GM23248 (cell line): ENCODE results near the gene TRIM17. TPM values are rescaled to one million over a fixed set of nuclear protein-coding genes. Genes with fewer than 3 reads are reported as not detected.

ENCODE experiments used
- DNase-seq: peaks from one replicate; pipeline ENCODE4 v3.0.0-alpha.2; 2015
- H2AFZ ChIP-seq: fragments of 200-600 bp; sonication (generic); 2 replicates; pipeline ENCODE4 v1.6.1; 2016; ENCODE audit warnings: antibody characterized with exemption
- H3F3A ChIP-seq: fragments of 200-600 bp; sonication (generic); 2 replicates; pipeline ENCODE4 v1.6.1; 2016; ENCODE audit warnings: mild to moderate bottlenecking, antibody characterized with exemption, mixed run types; ENCODE audit not compliant: insufficient read depth
- H3K27ac ChIP-seq: fragments of 200-600 bp; sonication (generic); 2 replicates; pipeline ENCODE4 v1.5.1; 2016; ENCODE audit warnings: mild to moderate bottlenecking
- H3K27me3 ChIP-seq: fragments of 200-600 bp; sonication (generic); replicated peaks from 2 replicates; pipeline ENCODE4 v1.6.1; 2016; ENCODE audit warnings: mild to moderate bottlenecking; ENCODE audit not compliant: insufficient read depth
- H3K36me3 ChIP-seq: fragments of 200-600 bp; sonication (generic); 2 replicates; pipeline ENCODE4 v1.6.1; 2016; ENCODE audit warnings: low read depth, mild to moderate bottlenecking
- H3K4me1 ChIP-seq: fragments of 200-600 bp; sonication (generic); 2 replicates; pipeline ENCODE4 v1.6.1; 2016; ENCODE audit warnings: mild to moderate bottlenecking; ENCODE audit not compliant: insufficient read depth
- H3K4me2 ChIP-seq: fragments of 200-600 bp; sonication (generic); one replicate; pipeline ENCODE4 v1.6.1; 2016; ENCODE audit warnings: mild to moderate bottlenecking; ENCODE audit not compliant: unreplicated experiment
- H3K4me3 ChIP-seq: fragments of 200-600 bp; sonication (generic); 2 replicates; pipeline ENCODE4 v1.5.1; 2016; ENCODE audit warnings: mild to moderate bottlenecking
- H3K79me2 ChIP-seq: fragments of 200-600 bp; sonication (generic); 2 replicates; pipeline ENCODE4 v1.6.1; 2016; ENCODE audit warnings: mild to moderate bottlenecking; ENCODE audit not compliant: insufficient read depth
- H3K9ac ChIP-seq: fragments of 200-600 bp; sonication (generic); 2 replicates; pipeline ENCODE4 v1.6.1; 2016; ENCODE audit warnings: mild to moderate bottlenecking
- H3K9me2 ChIP-seq: fragments of 200-600 bp; sonication (generic); 2 replicates; pipeline ENCODE4 v1.6.1; 2016; ENCODE audit warnings: mixed run types, mild to moderate bottlenecking, moderate library complexity; ENCODE audit not compliant: insufficient read depth
- H3K9me3 ChIP-seq: fragments of 200-600 bp; sonication (generic); one replicate; pipeline ENCODE4 v1.6.1; 2017; ENCODE audit warnings: low read depth
- H4K20me1 ChIP-seq: fragments of 200-600 bp; sonication (generic); 2 replicates; pipeline ENCODE4 v1.6.0; 2016; ENCODE audit not compliant: insufficient read depth
- EZH2 ChIP-seq: fragments of 200-600 bp; sonication (generic); IDR thresholded peaks from 2 replicates; pipeline ENCODE4 v1.6.1; 2018; ENCODE audit warnings: antibody characterized with exemption, mild to moderate bottlenecking; ENCODE audit not compliant: insufficient read depth, poor library complexity, severe bottlenecking
- EZH2phosphoT487 ChIP-seq: fragments of 200-600 bp; sonication (generic); IDR thresholded peaks from 2 replicates; pipeline ENCODE4 v1.6.1; 2018; ENCODE audit warnings: antibody characterized with exemption, moderate library complexity, mild to moderate bottlenecking, low read depth; ENCODE audit not compliant: insufficient read depth
- WGBS, 2 experiments: methylation state at CpG; one replicate each; pipeline ENCODE4 v1.1.6; 2015 to 2017; ENCODE audit warnings: low lambda C conversion rate in 2 of 2, low coverage in 1 of 2; ENCODE audit errors: missing lambda C conversion rate in 2 of 2; 5-methylcytosine and 5-hydroxymethylcytosine counted together
- in situ Hi-C: fragments of 300-500 bp; cut with MboI; formaldehyde crosslinking; loops from 2 replicates; pipeline ENCODE4 v1.15.0; 2020
- polyA plus RNA-seq: library from polyadenylated mRNA; unstranded; fragments of >200 nt; fragmentation: Nextera tagmentation; extraction: Ambion mirVana; gene quantifications from 2 replicates; pipeline ENCODE4 v1.2.1, GENCODE V29; 2016
- total RNA-seq: library from RNA; depleted of rRNA; stranded (reverse); fragments of >200 nt; shearing (Covaris generic); gene quantifications from 2 replicates; pipeline ENCODE4 v1.2.3, GENCODE V29; 2014

The TRIM17 gene
- total and polyA plus RNA-seq, 2 experiments from 2014 or later, result 0.26 TPM; not detected in 1

DNA sequence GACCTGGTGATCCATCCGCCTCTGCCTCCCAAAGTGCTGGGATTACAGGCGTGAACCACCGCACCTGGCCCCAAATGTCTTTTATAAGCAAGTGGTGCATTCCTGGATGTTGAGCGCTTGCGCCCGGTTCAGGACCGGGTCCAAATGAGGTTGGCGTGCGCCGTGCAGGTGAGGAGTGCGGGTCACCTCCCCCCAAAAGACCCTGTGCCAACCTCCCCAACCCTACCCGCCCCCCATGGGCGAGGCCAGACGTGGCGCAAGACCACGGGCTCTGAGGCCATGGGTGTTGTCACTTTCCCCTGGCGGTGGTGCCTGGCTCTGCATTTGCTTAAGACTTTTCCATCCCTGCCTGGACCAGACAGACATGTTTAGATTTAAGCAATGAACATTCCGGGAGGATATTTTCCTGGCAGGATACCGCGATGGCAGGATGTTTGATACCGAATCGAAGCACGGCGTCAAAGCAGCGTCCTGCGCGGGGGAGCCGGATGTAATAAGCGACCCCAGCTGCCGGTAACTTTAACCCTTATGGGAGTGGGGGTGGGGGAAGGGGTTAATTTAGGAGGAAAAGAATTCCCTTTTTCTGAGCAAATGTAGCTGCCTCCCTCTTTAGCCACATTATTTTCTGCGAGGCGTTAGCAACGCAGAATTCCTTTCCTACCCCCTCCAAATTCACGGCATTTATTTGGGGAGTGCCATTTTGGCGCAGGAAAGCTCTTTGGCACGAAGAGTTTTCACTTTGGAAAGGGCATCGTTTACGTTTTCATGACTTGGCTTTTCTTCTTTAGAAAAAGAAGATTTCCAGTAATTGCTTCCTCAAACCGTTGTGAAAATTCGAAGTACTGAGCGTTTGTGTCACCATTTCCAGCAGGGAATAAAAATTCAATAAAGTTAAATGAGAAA, 42.7 kb upstream of the TRIM17 start:
- Histone ChIP-seq H3K9ac (peak overlapping the region; percentile 71), H3K4me2 (peak overlapping the region; percentile 88), H3F3A (peaks cover 11% of the 10 kb centered on the region), H4K20me1 (no peaks in the 10 kb centered on the region), H3K9me3 (no peaks in the 10 kb centered on the region), H2AFZ (peak overlapping the region; percentile 93), H3K79me2 (peaks cover 15% of the 10 kb centered on the region; the same call in 1 of the 2 replicates), H3K27ac (peak overlapping the region; percentile 80), H3K4me3 (peak overlapping the region; percentile 78), H3K4me1 (peaks cover 14% of the 10 kb centered on the region), H3K27me3 (peaks cover 38% of the 10 kb centered on the region), H3K36me3 (no peaks in the 10 kb centered on the region), H3K9me2 (no peaks in the 10 kb centered on the region)
- in situ Hi-C loops, result no loop called here
- TF ChIP-seq EZH2, result no peak
- no peak for TF ChIP-seq EZH2phosphoT487
- WGBS, 2 experiments, result 8% methylated on average over 36 to 41 of the region's 41 CpGs
- DNase-seq, result peak; percentile 89

DNA sequence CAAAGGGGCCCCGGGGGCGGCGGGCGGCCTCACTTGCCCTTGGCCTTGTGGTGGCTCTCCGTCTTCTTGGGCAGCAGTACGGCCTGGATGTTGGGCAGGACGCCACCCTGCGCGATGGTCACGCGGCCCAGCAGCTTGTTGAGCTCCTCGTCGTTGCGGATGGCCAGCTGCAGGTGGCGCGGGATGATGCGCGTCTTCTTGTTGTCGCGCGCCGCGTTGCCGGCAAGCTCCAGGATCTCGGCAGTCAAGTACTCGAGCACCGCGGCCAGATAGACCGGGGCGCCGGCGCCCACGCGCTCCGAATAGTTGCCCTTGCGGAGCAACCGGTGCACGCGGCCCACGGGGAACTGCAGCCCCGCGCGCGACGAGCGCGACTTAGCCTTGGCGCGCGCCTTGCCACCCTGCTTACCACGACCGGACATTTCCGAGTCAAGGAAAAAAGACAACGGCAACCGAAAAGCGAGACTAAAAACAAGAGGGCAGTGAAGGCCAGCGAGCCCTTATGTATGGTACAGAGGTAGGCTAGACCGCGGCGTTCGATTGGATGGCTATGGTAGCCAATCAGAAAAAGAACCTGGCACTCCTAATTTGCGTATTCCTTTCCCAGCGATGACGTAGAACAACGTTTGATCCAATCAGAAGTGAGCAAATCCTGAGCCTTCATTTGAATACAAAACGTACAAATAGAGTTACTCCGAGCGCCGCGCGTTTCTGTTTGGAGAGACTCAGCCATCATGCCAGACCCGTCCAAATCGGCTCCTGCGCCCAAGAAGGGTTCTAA, 40.9 kb upstream of the TRIM17 start:
- H3K27me3 ChIP-seq, result peaks cover 21% of the 10 kb centered on the region
- no peak for TF ChIP-seq EZH2phosphoT487
- no peaks in the 10 kb centered on the region for H3K36me3 ChIP-seq
- no peaks in the 10 kb centered on the region for H3K9me3 ChIP-seq
- no peaks in the 10 kb centered on the region for H4K20me1 ChIP-seq
- H3K4me1 ChIP-seq, result peaks cover 14% of the 10 kb centered on the region
- peaks cover 11% of the 10 kb centered on the region for H3F3A ChIP-seq
- peak overlapping the region; percentile 88 for H3K4me2 ChIP-seq
- in situ Hi-C loops, result no loop called here
- peak overlapping the region; percentile 78 for H3K4me3 ChIP-seq
- WGBS, 2 experiments, result 1 to 2% methylated on average over 71 to 74 of the region's 74 CpGs
- peak overlapping the region; percentile 93 for H2AFZ ChIP-seq
- H3K9me2 ChIP-seq, result no peaks in the 10 kb centered on the region
- peak overlapping the region; percentile 80 for H3K27ac ChIP-seq
- H3K79me2 ChIP-seq, result peaks cover 15% of the 10 kb centered on the region; the same call in 1 of the 2 replicates
- peak; percentile 98 for DNase-seq
- H3K9ac ChIP-seq, result peak overlapping the region; percentile 78

DNA sequence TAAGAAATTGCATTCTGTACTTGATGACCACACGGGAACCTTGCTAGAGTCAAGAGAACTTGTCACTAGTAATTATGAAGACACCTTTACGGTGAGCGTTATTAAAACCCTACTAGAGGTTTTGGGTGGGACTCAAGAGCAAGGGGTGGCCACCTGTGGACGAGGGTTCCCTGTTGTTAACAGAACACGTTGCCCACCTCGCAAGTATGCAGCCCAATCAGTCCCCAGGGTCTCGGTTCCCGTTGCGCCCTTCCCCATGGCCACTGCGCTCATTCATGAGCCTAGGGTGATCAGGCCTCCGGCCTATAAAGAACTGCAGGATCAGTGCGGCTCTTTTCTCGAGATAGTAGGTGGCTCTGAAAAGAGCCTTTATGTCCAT, 40.3 kb upstream of the TRIM17 start:
- Histone ChIP-seq H3F3A (peaks cover 11% of the 10 kb centered on the region), H3K4me2 (peak overlapping the region; percentile 88), H3K27ac (peak overlapping the region; percentile 80), H3K9ac (peak overlapping the region; percentile 78), H2AFZ (peak overlapping the region; percentile 93), H3K9me3 (no peaks in the 10 kb centered on the region), H3K79me2 (peaks cover 15% of the 10 kb centered on the region; the same call in 1 of the 2 replicates), H3K27me3 (peaks cover 15% of the 10 kb centered on the region), H3K4me1 (peaks cover 14% of the 10 kb centered on the region), H3K9me2 (no peaks in the 10 kb centered on the region), H3K4me3 (peak overlapping the region; percentile 78), H4K20me1 (no peaks in the 10 kb centered on the region), H3K36me3 (no peaks in the 10 kb centered on the region)
- DNase-seq, result peak; percentile 18
- TF ChIP-seq EZH2phosphoT487, result no peak
- no peak for TF ChIP-seq EZH2
- WGBS, 2 experiments, result 9 to 10% methylated on average over 13 of the region's 13 CpGs
- in situ Hi-C loops, result no loop called here

DNA sequence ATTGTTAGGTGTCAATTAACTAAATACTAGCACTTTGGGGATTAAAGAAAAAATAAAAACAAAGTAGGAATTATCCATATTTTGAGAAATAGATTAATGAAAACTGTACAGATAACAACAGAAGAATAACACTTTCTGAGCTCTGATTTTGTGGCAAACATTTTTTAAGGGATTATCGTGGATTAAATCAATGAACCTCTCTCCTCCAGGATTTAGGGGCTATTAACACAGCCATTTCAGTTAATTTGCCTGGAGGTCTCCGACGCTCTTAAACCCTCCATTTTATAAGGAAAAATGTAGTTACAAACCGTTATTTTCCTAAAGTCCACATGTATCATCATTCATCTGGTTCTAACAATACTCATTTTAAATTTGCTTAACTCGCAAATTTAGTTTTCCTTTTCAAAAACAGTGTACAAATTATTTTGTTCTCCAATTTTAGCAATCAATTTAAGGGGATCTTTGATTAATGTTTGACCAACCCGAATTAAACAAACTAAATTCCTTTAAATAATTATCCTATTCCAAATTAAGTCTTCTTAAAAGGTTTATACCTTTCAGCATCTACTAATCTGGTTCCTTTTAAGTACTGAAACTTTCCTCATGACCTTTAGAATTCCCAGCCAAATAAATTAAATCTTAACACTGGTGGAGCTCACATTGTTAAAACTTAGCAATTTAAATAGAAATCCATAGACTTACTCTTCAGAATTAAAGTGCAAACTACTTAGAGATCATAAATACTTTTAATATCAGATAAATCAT, 39.8 kb upstream of the TRIM17 start:
- Histone ChIP-seq H3K79me2 (peaks cover 15% of the 10 kb centered on the region; the same call in 1 of the 2 replicates), H2AFZ (peak overlapping the region; percentile 93), H4K20me1 (no peaks in the 10 kb centered on the region), H3K36me3 (no peaks in the 10 kb centered on the region), H3K9ac (peak overlapping the region; percentile 78), H3K9me2 (no peaks in the 10 kb centered on the region), H3K4me3 (peak overlapping the region; percentile 78), H3K27ac (peak overlapping the region; percentile 80), H3K4me1 (peaks cover 14% of the 10 kb centered on the region), H3K27me3 (peaks cover 10% of the 10 kb centered on the region; the same call in 1 of the 2 replicates), H3K9me3 (no peaks in the 10 kb centered on the region), H3K4me2 (peak overlapping the region; percentile 88), H3F3A (peaks cover 11% of the 10 kb centered on the region)
- in situ Hi-C loops, result no loop called here
- no peak for TF ChIP-seq EZH2phosphoT487
- TF ChIP-seq EZH2, result no peak
- 73 to 74% methylated on average over 6 of the region's 6 CpGs for WGBS, 2 experiments
- no peak for DNase-seq
